Activated T-helper 17 cell treated with anti-CD3 and anti-CD28 coated beads, Interleukin-2, amount 50 U/mL, for 72 hours (primary cell): ENCODE measurements around the gene DQX1. TPM values are rescaled to one million over a fixed set of nuclear protein-coding genes. Genes with fewer than 3 reads are reported as not detected.
"Not testable (repeated sequence)": the region's sequence is repeated elsewhere in the genome, so short reads cannot be mapped to it uniquely, and the experiment has no call there.

Source experiments
- ATAC-seq: fragments of 150-1000 bp; cut with Tn5 transposase; replicated peaks from 2 replicates; pipeline ENCODE4 v1.10.0; 2021; ENCODE audit warnings: mild to moderate bottlenecking, moderate library complexity
- H3K27ac Mint-ChIP-seq: one replicate; pipeline ENCODE4 v1.8.0; 2022; ENCODE audit warnings: mixed read lengths
- H3K27me3 Mint-ChIP-seq: one replicate; pipeline ENCODE4 v1.8.0; 2022; ENCODE audit warnings: mixed read lengths
- H3K36me3 Mint-ChIP-seq: one replicate; pipeline ENCODE4 v1.8.0; 2022; ENCODE audit warnings: low read depth, mild to moderate bottlenecking, mixed read lengths
- H3K4me1 Mint-ChIP-seq: one replicate; pipeline ENCODE4 v1.8.0; 2022; ENCODE audit warnings: mixed read lengths
- H3K4me3 Mint-ChIP-seq: one replicate; pipeline ENCODE4 v1.8.0; 2022; ENCODE audit warnings: mild to moderate bottlenecking, mixed read lengths
- H3K9me3 Mint-ChIP-seq: one replicate; pipeline ENCODE4 v1.8.0; 2022; ENCODE audit warnings: mixed read lengths
- total RNA-seq, 2 donors: library from RNA; stranded (reverse); gene quantifications; one replicate each; pipeline ENCODE4 v1.2.3, GENCODE V29; 2022

The DQX1 gene, protein sequence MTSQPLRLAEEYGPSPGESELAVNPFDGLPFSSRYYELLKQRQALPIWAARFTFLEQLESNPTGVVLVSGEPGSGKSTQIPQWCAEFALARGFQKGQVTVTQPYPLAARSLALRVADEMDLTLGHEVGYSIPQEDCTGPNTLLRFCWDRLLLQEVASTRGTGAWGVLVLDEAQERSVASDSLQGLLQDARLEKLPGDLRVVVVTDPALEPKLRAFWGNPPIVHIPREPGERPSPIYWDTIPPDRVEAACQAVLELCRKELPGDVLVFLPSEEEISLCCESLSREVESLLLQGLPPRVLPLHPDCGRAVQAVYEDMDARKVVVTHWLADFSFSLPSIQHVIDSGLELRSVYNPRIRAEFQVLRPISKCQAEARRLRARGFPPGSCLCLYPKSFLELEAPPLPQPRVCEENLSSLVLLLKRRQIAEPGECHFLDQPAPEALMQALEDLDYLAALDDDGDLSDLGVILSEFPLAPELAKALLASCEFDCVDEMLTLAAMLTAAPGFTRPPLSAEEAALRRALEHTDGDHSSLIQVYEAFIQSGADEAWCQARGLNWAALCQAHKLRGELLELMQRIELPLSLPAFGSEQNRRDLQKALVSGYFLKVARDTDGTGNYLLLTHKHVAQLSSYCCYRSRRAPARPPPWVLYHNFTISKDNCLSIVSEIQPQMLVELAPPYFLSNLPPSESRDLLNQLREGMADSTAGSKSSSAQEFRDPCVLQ
- under 1 TPM; 0.74 to 0.76 TPM for total RNA-seq

DNA sequence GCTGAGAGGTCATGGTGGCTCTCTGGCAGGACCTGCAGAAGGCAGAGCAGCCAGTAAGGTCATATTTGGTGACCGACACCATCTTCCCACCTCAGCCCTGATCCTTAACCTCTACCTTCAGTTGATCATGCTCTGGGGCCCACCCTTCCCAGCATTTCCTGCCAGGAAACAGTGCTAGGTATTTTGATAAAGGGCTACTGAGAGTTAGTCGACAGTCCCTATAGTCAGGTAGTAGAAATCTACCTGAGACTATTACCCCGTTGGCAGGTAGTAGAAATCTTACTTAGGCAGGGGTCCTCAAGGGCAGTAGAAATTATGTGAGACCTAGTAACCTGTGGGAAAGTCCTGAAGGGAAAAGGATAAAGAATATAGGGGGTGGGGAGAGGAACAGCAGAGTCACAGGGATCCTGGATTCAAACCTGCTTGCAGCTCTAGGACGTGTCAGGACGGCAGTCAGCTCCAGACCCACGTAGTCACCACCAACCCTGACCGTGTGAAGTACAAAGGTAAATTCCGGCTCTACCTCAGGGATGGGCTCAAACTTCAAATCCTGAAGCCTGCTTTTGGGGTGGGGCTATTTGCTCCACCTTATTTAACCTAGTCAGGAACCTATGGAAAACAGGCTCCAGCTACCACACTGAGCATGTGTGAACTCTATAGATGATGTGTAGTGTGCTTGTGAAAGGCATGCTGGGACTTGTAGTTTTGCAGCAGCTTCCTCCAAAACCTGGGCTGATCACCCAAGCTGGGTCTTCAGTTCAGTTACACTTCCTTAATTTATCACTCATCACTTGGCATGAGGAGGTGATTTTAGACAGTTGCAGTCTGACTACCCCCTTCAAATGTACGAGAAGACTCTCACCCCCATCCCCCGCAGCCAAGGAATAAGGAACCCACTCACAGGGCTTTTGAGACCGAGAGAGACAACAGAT is at the start of gene DQX1:
Gene DQX1, minus strand, starts transcription at position 515 of the 932 bp plus-strand sequence. Its CDS starts 502 bp downstream, at position 13.
- Mint-ChIP-seq H3K36me3 (peaks cover 45% of the 10 kb centered on the region), H3K27me3 (no peaks in the 10 kb centered on the region), H3K4me3 (no peak within 1 kb of the TSS), H3K27ac (no peak within 1 kb of the TSS), H3K4me1 (peaks cover 8% of the 10 kb centered on the region), H3K9me3 (no peaks in the 10 kb centered on the region)
- no peak for ATAC-seq

DNA sequence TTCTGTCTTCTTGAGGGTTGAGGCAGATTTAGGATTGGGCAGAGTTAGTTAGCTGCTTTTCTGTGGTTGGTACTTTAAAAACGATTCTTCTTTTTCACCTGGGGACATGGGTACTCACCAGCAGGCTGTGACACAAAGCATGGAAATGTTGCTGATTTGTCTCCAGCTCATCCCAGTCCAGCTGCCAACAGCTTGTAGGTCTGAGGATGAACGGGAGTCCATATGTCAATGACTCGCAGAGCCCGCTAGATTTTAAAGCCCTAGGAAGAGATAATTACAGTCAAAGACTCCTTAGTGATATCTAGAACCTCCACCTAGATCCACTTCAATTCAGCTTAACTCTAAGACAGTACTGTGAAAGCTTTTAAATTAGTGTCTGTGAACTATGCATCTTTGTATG is 49.3 kb upstream of the DQX1 start:
- no peak overlapping the region for H3K27ac Mint-ChIP-seq
- peaks cover 6% of the 10 kb centered on the region for H3K27me3 Mint-ChIP-seq
- H3K4me1 Mint-ChIP-seq = peaks cover 20% of the 10 kb centered on the region
- no peak for ATAC-seq
- H3K4me3 Mint-ChIP-seq = no peak overlapping the region
- no peaks in the 10 kb centered on the region for H3K9me3 Mint-ChIP-seq
- H3K36me3 Mint-ChIP-seq = no peaks in the 10 kb centered on the region

DNA sequence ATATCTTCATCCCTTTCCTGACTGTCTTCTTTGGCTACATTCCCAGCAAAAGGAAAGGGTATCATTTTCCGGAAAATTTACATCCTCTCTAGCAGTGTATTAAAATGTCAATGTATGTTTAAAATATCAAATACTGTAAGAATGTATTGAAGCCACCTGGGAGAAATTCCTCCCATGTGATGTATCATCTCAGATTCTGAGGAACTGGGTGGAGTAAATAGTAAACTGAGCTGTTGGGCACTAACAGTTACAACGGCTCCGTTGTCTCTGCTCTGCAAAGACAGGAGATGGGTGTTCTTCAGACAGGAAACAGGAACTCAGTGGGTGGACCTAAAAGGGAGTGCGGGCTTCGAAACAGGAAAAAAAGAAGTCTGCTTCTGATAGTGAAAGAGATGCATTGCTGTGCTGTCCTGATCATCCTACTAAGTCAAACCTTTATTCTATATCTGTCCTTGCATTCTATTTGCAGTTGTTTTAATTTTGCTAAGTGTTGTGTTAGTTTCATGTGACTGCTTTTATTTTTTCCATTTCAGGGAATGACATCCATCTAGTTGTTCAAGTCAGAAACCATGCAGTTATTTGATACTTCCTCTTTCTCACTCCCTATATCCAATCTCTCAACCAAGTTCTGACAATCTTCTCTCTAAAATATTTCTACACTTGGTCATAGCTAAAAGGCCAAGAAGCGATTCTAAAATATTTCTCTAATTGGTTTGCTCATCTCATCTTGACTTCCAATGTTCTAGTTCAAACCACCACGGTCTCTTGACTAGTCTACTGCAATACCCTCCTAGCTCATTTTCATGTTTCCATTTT is 47.9 kb upstream of the DQX1 start:
- peaks cover 3% of the 10 kb centered on the region for H3K27me3 Mint-ChIP-seq
- no peaks in the 10 kb centered on the region for H3K9me3 Mint-ChIP-seq
- peak overlapping the region; percentile 80 for H3K27ac Mint-ChIP-seq
- peaks cover 20% of the 10 kb centered on the region for H3K4me1 Mint-ChIP-seq
- peak overlapping the region; percentile 71 for H3K4me3 Mint-ChIP-seq
- no peaks in the 10 kb centered on the region for H3K36me3 Mint-ChIP-seq
- ATAC-seq = peak; percentile 63

DNA sequence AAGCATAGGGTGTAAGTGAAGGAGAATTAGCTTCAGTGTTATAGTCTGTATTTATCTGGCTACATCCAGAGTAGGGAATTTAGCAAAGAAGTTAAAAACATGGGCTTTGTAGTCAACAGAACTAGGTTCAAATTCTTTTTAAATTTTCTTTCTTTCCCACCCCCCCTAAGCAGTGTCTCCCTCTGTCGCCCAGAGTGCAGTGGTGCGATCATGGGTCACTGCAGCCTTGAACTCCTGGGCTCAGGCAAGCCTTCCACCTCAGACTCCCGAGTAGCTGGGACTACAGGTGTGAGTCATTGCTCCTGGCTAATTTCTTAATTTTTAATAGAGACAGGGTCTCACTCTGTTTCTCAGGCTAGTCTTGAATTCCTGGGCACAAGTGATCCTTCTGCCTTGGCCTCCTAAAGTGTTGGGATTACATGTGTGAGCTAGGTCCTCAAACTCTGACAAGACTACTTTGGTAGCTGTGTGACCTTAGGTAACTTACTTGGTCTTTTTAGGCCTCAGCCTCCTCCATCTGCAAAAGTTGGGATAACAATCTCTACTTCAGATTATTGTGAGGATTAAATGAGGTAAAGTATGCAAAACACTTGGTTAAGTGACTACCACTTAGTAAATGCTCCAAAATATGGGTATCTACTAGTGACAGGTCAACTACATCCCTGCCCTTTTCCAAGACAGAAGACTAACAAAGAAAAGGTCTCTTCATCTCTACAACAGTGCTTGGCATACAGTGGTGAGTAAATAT is 46.3 kb upstream of the DQX1 start:
- Mint-ChIP-seq H3K27me3 (peaks cover 10% of the 10 kb centered on the region), H3K4me1 (peaks cover 17% of the 10 kb centered on the region), H3K9me3 (no peaks in the 10 kb centered on the region), H3K27ac (no peak overlapping the region), H3K36me3 (no peaks in the 10 kb centered on the region), H3K4me3 (no peak overlapping the region)
- no peak for ATAC-seq

DNA sequence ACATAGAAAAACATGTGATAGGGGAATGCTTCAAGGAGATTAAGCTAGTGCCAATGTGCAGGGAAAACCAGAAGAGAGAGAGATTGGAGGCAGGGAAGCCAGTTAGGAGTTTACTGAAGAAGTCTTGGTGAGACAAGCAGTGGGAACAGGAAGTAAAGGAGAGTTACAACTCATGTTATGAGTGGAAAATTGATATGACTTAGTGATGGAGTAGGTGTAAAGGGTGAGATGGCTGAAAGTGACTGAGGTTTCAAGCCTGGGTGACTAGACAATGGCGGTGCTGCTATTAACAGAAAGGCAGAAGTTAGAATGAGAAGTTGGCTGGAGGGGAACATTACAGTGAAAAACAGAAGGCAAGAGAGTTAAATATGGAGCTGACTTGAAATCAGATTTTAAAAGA is 45.0 kb upstream of the DQX1 start:
- H3K36me3 Mint-ChIP-seq = no peaks in the 10 kb centered on the region
- no peaks in the 10 kb centered on the region for H3K9me3 Mint-ChIP-seq
- peak; percentile 90 for ATAC-seq

DNA sequence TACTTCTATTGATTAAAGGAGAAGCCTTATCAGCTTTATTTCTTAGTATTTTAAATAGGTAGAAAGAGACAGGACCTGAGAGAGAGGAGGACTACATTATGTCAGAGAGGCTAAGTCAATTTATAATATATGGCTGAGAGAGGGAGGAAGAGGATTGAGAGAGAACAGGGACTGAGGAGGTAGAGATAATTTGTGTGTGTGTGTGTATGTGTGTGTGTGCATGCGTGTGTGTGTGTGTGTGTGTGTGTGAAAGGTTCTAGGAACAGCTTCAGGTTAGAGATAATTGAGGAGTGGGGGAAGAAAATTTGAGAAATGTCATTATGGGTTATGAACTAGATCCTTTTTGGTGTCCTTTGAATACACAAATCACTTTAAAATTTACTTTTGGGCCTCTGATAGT is 43.7 kb upstream of the DQX1 start:
- no peak for ATAC-seq
- Mint-ChIP-seq H3K27me3 (peaks cover 10% of the 10 kb centered on the region), H3K9me3 (no peaks in the 10 kb centered on the region), H3K36me3 (no peaks in the 10 kb centered on the region), H3K27ac (no peak overlapping the region), H3K4me3 (no peak overlapping the region), H3K4me1 (peaks cover 22% of the 10 kb centered on the region)

More for the DNA sequence above, 45.0 kb upstream of the DQX1 start:
- no peak overlapping the region for H3K4me3 Mint-ChIP-seq
- H3K4me1 Mint-ChIP-seq = peaks cover 22% of the 10 kb centered on the region
- H3K27ac Mint-ChIP-seq = no peak overlapping the region
- H3K27me3 Mint-ChIP-seq = peaks cover 7% of the 10 kb centered on the region

DNA sequence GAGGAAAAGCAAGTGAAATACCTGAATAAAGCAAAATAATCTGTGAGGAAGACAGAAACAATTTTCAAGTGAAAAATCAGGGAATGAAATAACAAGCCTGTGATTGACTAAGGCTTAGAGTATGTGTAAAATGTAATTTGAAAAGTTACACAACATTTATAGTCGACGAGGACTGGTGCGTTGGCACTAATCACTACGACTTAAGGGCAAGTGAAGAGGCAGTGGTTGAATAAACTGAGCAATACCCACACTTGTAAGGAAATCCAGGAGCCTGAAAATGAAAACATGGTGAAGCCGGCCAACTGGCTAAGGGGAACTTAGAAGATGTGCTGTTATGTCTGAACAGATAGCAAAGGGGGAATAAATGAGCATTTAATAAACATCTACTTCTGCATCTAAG is 41.9 kb upstream of the DQX1 start:
- H3K4me3 Mint-ChIP-seq = no peak overlapping the region

DNA sequence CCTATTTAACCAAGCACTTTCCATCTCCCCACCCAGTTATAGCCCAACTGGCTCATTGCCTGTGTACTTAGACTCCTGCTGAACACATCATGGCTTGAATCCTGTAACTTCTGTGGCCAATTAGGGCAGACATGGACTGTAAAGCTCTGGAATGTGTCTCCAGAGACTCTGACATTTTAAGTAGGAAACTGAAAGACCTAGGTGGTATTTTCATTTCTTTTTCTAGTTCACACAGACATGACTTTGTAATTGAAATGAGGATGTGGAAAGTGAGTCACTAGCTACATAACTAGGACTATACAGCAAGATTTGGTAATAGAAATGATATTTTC is 40.7 kb upstream of the DQX1 start:
- Mint-ChIP-seq H3K9me3 (no peaks in the 10 kb centered on the region), H3K4me3 (peak overlapping the region; percentile 55), H3K27ac (peak overlapping the region; percentile 42), H3K4me1 (peaks cover 10% of the 10 kb centered on the region), H3K36me3 (no peaks in the 10 kb centered on the region), H3K27me3 (peaks cover 18% of the 10 kb centered on the region)
- ATAC-seq = peak; percentile 71

More for the DNA sequence above, 41.9 kb upstream of the DQX1 start:
- Mint-ChIP-seq H3K36me3 (no peaks in the 10 kb centered on the region), H3K9me3 (no peaks in the 10 kb centered on the region), H3K4me1 (peaks cover 10% of the 10 kb centered on the region), H3K27ac (no peak overlapping the region), H3K27me3 (peaks cover 15% of the 10 kb centered on the region)
- ATAC-seq = no peak

DNA sequence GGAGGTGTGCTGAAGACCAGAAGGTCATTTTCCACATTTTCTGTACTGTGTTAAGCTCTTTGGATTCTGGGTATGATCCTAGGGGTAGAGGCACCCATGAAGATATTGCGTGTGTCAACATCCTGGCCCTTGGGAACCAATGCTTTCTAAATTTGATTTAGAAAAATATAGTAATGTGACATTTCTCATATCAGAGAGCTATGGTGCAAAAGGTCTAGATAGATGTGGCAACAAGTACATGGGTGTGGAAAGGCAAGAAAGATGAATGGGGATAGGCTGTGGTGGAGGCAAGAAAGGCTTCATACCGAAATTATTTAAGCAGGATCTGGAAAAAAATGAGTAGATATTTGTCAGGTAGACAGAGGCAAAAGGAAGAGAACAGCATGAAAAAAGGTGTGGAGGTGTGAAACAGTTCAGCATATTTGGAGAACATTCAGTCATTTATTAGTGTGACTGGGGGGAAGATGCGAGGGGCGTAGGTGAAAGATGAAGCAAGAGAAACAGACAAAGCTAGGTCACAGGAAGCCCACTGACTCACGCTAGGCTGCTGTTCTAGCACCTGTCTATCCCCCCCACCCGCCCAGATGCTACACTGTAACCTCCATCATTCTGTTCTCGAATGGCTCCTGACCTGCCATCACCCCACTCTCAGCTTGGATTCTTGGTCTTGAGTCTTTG is 40.2 kb upstream of the DQX1 start:
- Mint-ChIP-seq H3K36me3 (no peaks in the 10 kb centered on the region), H3K27ac (peak overlapping the region; percentile 42), H3K4me3 (peak overlapping the region; percentile 55), H3K27me3 (peaks cover 20% of the 10 kb centered on the region), H3K4me1 (peaks cover 10% of the 10 kb centered on the region), H3K9me3 (no peaks in the 10 kb centered on the region)
- peak; percentile 21 for ATAC-seq

DNA sequence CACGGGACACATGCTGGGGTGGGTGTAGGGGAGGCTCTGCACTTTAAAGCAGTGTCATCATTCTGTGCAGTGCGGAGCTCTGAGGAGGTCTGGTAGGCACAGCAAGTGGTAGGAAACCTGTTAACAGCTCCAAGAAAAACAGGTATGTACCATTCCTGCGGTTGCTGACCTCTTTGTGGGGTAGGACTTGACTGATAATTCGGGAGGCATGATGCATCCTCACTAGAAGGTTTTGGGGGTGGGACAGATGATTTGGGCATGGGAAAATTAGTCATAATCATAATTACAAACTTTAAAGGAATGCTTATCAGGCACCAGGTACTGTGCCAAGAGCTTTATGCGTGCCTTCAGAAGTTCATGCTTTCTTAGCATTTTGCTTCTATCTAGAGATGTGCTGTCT is 38.2 kb upstream of the DQX1 start:
- no peak for ATAC-seq
- Mint-ChIP-seq H3K4me1 (peaks cover 16% of the 10 kb centered on the region), H3K27ac (no peak overlapping the region), H3K36me3 (no peaks in the 10 kb centered on the region), H3K4me3 (no peak overlapping the region), H3K27me3 (peaks cover 25% of the 10 kb centered on the region), H3K9me3 (no peaks in the 10 kb centered on the region)

DNA sequence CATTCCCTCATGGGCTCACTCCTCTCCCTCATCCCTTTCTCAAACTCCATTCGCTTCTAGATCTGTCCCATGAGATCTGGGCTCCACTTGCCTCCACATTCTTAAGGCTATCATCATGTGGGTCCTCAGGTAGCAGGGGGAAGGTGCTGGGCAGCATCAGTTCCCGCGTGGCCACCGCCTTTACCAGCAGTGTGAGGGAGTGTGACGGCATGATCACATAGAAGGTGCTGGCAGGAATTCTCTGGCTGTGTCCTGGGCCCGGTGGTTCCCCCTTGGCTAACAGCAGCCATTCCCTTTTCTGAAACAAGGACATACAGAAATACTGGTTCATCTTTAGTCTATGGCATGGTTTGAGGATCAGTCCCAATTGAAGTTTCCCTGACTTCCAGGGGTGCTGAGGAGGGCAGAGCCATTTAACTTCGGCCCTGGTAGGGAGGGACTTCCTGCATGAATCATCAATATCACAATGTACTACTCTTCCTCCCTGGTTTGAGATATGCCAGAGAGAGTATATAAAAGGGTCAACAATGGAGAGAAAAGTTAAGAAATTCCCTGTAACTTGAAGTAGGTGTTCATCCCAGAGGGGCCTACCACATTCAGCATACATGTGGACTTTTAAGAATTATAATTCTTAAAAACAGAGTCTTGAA is 36.2 kb upstream of the DQX1 start:
- no peak for ATAC-seq
- Mint-ChIP-seq H3K9me3 (no peaks in the 10 kb centered on the region), H3K4me3 (no peak overlapping the region), H3K27ac (no peak overlapping the region), H3K4me1 (peaks cover 16% of the 10 kb centered on the region), H3K36me3 (peaks cover 3% of the 10 kb centered on the region), H3K27me3 (peaks cover 18% of the 10 kb centered on the region)

DNA sequence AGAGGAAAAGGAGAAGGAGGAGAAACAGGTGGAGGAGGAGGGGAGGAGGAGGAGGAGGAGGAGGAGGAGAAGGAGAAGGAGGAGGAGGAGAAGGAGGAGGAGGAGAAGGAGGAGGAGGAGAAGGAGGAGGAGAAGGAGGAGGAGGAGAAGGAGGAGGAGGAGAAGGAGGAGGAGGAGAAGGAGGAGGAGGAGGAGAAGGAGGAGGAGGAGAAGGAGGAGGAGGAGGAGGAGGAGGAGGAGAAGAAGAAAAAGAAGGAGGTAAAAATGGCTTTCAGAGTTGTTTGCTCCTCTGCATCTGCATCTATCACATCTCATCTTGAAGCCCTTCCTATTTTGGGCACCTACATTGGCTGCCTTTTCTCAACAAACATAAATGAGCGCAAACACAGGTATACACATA is 35.0 kb upstream of the DQX1 start:
- not testable (repeated sequence) for H3K9me3 Mint-ChIP-seq, H3K4me3 Mint-ChIP-seq, ATAC-seq, H3K27ac Mint-ChIP-seq, H3K4me1 Mint-ChIP-seq
- peaks cover 15% of the 10 kb centered on the region for H3K36me3 Mint-ChIP-seq
- peaks cover 18% of the 10 kb centered on the region for H3K27me3 Mint-ChIP-seq
